Neural crest cell (in vitro differentiated cells): ENCODE data around the gene KCNG4. TPM values are rescaled to one million over a fixed set of nuclear protein-coding genes. Genes with fewer than 3 reads are reported as not detected.
A peak's percentile ranks its signal among the peaks of the same experiment; 100 is the strongest.

Experiments used
- DNase-seq: peaks from one replicate; pipeline ENCODE4 v3.0.0; 2021; ENCODE audit warnings: low read depth, mixed read lengths, low spot score
- H3K27ac Mint-ChIP-seq: one replicate; pipeline ENCODE4 v1.8.0; 2021; ENCODE audit warnings: mild to moderate bottlenecking, mixed read lengths; ENCODE audit not compliant: unreplicated experiment
- H3K27me3 Mint-ChIP-seq: 2 replicates; pipeline ENCODE4 v1.8.0; 2021; ENCODE audit warnings: low read depth, mild to moderate bottlenecking, mixed read lengths
- H3K36me3 Mint-ChIP-seq: 2 replicates; pipeline ENCODE4 v1.8.0; 2021; ENCODE audit warnings: low read depth, mild to moderate bottlenecking, mixed read lengths
- H3K4me1 Mint-ChIP-seq: 2 replicates; pipeline ENCODE4 v1.8.0; 2021; ENCODE audit warnings: mixed read lengths
- H3K4me3 Mint-ChIP-seq: one replicate; pipeline ENCODE4 v1.8.0; 2021; ENCODE audit warnings: mild to moderate bottlenecking, mixed read lengths
- H3K9me3 Mint-ChIP-seq: 2 replicates; pipeline ENCODE4 v1.8.0; 2021; ENCODE audit warnings: mixed read lengths
- total RNA-seq: library from RNA; stranded (reverse); gene quantifications from 2 replicates; pipeline ENCODE4 v1.2.1, GENCODE V29; 2021
- TF ChIP-seq, protein P1 (sequence below): fragments of 200-600 bp; sonication (generic); conservative IDR thresholded peaks from 2 replicates; pipeline ENCODE4 v1.5.0; 2021; ENCODE audit warnings: antibody characterized with exemption, mild to moderate bottlenecking

The KCNG4 gene
- total RNA-seq, 1 donor from 2014 or later, result not detected

DNA sequence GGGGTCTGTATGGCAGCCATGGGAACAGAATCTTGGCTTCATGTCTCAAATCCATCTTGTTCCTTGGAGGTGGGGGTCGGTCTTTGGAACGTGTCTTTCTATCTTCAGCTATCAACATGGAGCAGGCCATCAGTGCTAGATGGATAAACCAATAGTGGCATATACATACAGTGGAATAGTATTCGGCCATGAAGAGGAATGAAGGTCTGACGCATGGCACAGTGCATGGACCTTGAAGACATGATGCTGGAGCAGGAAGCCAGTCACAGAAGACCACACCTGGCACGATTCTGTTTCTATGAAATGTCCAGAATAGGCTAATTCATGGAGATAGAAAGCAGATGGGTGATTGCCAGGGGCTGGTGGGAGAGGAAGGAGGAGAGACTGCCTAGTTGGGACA lies 7.8 kb downstream of the KCNG4 start:
- TF ChIP-seq, protein P1, sequence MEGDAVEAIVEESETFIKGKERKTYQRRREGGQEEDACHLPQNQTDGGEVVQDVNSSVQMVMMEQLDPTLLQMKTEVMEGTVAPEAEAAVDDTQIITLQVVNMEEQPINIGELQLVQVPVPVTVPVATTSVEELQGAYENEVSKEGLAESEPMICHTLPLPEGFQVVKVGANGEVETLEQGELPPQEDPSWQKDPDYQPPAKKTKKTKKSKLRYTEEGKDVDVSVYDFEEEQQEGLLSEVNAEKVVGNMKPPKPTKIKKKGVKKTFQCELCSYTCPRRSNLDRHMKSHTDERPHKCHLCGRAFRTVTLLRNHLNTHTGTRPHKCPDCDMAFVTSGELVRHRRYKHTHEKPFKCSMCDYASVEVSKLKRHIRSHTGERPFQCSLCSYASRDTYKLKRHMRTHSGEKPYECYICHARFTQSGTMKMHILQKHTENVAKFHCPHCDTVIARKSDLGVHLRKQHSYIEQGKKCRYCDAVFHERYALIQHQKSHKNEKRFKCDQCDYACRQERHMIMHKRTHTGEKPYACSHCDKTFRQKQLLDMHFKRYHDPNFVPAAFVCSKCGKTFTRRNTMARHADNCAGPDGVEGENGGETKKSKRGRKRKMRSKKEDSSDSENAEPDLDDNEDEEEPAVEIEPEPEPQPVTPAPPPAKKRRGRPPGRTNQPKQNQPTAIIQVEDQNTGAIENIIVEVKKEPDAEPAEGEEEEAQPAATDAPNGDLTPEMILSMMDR, result no peak
- H3K27ac Mint-ChIP-seq, result no peak overlapping the region
- no peaks in the 10 kb centered on the region for H3K9me3 Mint-ChIP-seq
- H3K4me1 Mint-ChIP-seq, result peaks cover 30% of the 10 kb centered on the region
- H3K4me3 Mint-ChIP-seq, result no peak overlapping the region
- H3K36me3 Mint-ChIP-seq, result no peaks in the 10 kb centered on the region
- DNase-seq, result no peak
- no peaks in the 10 kb centered on the region for H3K27me3 Mint-ChIP-seq

DNA sequence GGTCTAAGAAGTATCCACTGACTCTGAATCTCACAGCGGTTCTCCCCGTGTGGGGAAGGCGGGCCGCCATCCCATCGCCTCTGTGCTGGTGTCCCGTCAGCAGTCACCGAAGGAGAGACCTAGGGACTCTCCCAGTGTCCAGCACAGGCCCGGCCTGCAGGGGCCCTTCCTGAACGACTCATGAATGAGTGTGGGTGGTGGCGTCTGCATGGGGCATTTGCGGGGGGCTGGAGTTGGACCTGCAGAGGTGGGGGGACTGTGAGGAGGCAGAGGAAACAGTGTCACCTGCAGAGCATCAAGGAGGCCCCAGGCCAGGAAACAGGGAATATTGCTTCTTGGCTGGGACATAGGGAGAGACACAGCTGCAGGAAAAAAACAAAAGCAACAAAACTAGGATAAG lies 10.3 kb downstream of the KCNG4 start:
- DNase-seq, result no peak
- Mint-ChIP-seq H3K9me3 (no peaks in the 10 kb centered on the region), H3K27ac (peak overlapping the region; percentile 8), H3K4me1 (peaks cover 21% of the 10 kb centered on the region), H3K36me3 (no peaks in the 10 kb centered on the region), H3K27me3 (no peaks in the 10 kb centered on the region), H3K4me3 (no peak overlapping the region)
- TF ChIP-seq, protein P1, result no peak

DNA sequence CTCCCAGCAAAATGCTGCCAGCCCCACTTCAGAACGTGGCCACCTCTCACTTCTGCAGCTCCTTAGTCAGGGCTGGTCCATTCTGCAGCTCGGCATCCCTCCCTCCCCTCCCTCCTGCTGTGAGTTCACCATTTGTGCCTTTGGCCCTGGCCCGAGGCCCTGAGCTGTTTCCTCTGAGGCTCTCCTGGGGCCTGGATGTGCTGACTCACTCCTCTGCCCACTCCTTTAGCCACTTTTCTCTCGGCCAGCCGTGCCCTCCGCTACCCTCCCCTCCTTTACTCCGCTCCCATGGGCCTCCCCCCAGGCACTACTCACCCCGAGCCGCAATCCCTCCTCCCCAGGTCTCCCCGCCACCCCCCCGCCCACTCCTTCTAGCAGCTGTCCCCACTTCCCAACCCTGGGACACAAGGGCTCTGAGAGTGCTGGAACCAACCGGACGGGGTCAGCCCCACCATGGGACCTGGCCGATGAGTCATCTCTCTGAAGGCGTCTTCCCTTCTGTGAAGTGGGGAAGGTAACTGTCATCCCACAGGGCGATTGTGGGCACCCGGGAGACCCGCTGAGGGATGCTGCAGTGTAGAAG lies 11.5 kb downstream of the KCNG4 start:
- Mint-ChIP-seq H3K27me3 (no peaks in the 10 kb centered on the region), H3K36me3 (no peaks in the 10 kb centered on the region), H3K27ac (no peak overlapping the region), H3K4me3 (no peak overlapping the region), H3K4me1 (peaks cover 16% of the 10 kb centered on the region), H3K9me3 (no peaks in the 10 kb centered on the region)
- no peak for DNase-seq
- TF ChIP-seq, protein P1, result no peak

DNA sequence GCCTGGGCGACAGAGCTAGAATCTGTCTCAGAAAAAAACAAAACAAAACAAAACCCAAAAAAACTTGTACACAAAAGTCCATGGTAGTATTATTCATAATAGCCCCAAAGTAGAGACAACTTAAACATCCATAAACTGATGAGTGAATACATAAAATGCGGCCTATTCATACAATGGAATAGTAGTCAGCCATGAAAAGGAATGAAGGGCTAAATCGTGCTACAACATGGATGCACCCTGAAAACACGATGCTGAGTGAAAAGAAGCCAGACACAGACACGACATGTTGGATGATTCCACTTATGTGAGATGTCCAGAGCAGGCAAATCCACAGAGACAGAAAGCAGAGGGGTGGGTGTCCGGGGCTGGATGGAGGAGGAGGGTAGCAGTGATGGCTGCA lies 12.3 kb downstream of the KCNG4 start:
- TF ChIP-seq, protein P1, result no peak
- no peaks in the 10 kb centered on the region for H3K9me3 Mint-ChIP-seq
- no peaks in the 10 kb centered on the region for H3K36me3 Mint-ChIP-seq
- no peak for DNase-seq
- H3K27ac Mint-ChIP-seq, result no peak overlapping the region
- peaks cover 15% of the 10 kb centered on the region for H3K4me1 Mint-ChIP-seq
- no peaks in the 10 kb centered on the region for H3K27me3 Mint-ChIP-seq
- H3K4me3 Mint-ChIP-seq, result no peak overlapping the region

DNA sequence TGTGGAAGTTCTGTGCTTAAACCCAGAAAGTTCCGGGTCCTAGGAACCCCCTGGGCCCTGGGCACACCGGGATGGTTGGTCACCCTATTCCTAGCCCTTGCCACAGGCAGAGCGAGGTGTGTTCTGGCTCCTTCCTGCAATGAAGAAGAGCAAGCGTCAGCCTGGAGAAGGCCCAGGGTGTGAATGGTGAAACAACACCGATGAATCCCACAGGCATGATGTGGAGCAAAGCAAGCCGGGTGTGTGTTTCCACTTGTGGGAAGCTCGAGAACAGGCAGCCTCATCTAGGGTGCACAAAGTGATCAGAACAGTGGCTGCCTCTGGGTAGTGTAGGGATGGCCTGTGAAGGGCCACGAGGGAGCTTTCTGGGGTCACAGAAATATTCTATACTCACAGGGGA lies 13.8 kb downstream of the KCNG4 start:
- Mint-ChIP-seq H3K27ac (no peak overlapping the region), H3K27me3 (no peaks in the 10 kb centered on the region), H3K4me3 (no peak overlapping the region), H3K9me3 (no peaks in the 10 kb centered on the region), H3K4me1 (peaks cover 15% of the 10 kb centered on the region), H3K36me3 (no peaks in the 10 kb centered on the region)
- DNase-seq, result no peak
- TF ChIP-seq, protein P1, result no peak
